ELF-1 (cell line): Measurements from ENCODE around the gene ICAM1.
"Not testable (repeated sequence)": the region's sequence is repeated elsewhere in the genome, so short reads cannot be mapped to it uniquely, and the experiment has no call there.

Experiments
- DNase-seq: peaks from one replicate; pipeline ENCODE4 v3.0.0-alpha.2; 2016; ENCODE audit warnings: low read depth, low spot score

Gene ICAM1

GRCh38 chr19:10274589-10274988, 3.7 kb downstream of the ICAM1 start:
- DNase-seq, result no peak

- DNase-seq, result no peak
Observed at GRCh38 chr19:10277795-10278589, 7.1 kb downstream of the ICAM1 start.

GRCh38 chr19:10278935-10279334, 8.0 kb downstream of the ICAM1 start:
- DNase-seq, result no peak

GRCh38 chr19:10279737-10280442, 9.0 kb downstream of the ICAM1 start:
- no peak for DNase-seq

- DNase-seq, result not testable (repeated sequence)
Observed at GRCh38 chr19:10282043-10282442, 11.1 kb downstream of the ICAM1 start.

GRCh38 chr19:10283301-10284064, 12.6 kb downstream of the ICAM1 start:
- no peak for DNase-seq

- no peak for DNase-seq
Observed at GRCh38 chr19:10284065-10284959, 13.4 kb downstream of the ICAM1 start.

- no peak for DNase-seq
Observed at GRCh38 chr19:10284960-10285278, 14.0 kb downstream of the ICAM1 start.

GRCh38 chr19:10285393-10285792, 14.5 kb downstream of the ICAM1 start:
- no peak for DNase-seq

GRCh38 chr19:10286803-10287737, 16.1 kb downstream of the ICAM1 start, which contains the start of gene ICAM4:
ICAM4 (plus strand) TSS chr19:10286955; CDS start chr19:10287013, 58 bp downstream.
- peak; percentile 53 for DNase-seq

GRCh38 chr19:10288662-10289166, 17.8 kb downstream of the ICAM1 start:
- peak; percentile 74 for DNase-seq

GRCh38 chr19:10289167-10289835, 18.4 kb downstream of the ICAM1 start:
- DNase-seq, result peak; percentile 57

GRCh38 chr19:10289836-10290356, 19.0 kb downstream of the ICAM1 start, which contains the start of gene ICAM5:
ICAM5 (plus strand) TSS chr19:10289952; CDS start chr19:10290044, 92 bp downstream.
- DNase-seq, result no peak

- peak; percentile 21 for DNase-seq
Observed at GRCh38 chr19:10290357-10290875, 19.5 kb downstream of the ICAM1 start.

GRCh38 chr19:10290876-10291553, 20.1 kb downstream of the ICAM1 start:
- peak; percentile 39 for DNase-seq

- peak; percentile 34 for DNase-seq
Observed at GRCh38 chr19:10291554-10292205, 20.8 kb downstream of the ICAM1 start.

GRCh38 chr19:10292206-10292788, 21.4 kb downstream of the ICAM1 start:
- peak; percentile 83 for DNase-seq
